Loucy (cell line): ENCODE data around the gene TAS1R2.

Source experiments
- EZH2phosphoT487 ChIP-seq: fragments of 200-600 bp; IDR thresholded peaks from 2 replicates; pipeline ENCODE4 v1.6.1; 2018; ENCODE audit warnings: antibody characterized with exemption, mild to moderate bottlenecking, moderate library complexity, borderline replicate concordance
- TF ChIP-seq, protein P1 (sequence below): fragments of 200-600 bp; sonication (generic); conservative IDR thresholded peaks from 2 replicates; pipeline ENCODE4 v1.5.1; 2014; ENCODE audit warnings: mild to moderate bottlenecking, antibody characterized with exemption, low read length

GRCh38 chr1:18819986-18820790 lies 39.3 kb downstream of the TAS1R2 start:
- TF ChIP-seq, protein P1, sequence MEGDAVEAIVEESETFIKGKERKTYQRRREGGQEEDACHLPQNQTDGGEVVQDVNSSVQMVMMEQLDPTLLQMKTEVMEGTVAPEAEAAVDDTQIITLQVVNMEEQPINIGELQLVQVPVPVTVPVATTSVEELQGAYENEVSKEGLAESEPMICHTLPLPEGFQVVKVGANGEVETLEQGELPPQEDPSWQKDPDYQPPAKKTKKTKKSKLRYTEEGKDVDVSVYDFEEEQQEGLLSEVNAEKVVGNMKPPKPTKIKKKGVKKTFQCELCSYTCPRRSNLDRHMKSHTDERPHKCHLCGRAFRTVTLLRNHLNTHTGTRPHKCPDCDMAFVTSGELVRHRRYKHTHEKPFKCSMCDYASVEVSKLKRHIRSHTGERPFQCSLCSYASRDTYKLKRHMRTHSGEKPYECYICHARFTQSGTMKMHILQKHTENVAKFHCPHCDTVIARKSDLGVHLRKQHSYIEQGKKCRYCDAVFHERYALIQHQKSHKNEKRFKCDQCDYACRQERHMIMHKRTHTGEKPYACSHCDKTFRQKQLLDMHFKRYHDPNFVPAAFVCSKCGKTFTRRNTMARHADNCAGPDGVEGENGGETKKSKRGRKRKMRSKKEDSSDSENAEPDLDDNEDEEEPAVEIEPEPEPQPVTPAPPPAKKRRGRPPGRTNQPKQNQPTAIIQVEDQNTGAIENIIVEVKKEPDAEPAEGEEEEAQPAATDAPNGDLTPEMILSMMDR, result no peak
- TF ChIP-seq EZH2phosphoT487, result no peak
